Thoracic aorta (tissue), 2 donors: ENCODE results near the gene FASN. TPM values are rescaled to one million over a fixed set of nuclear protein-coding genes. Genes with fewer than 3 reads are reported as not detected.

Experiments
- ATAC-seq: fragments of 150-250 bp; one replicate; pipeline ENCODE4 v1.8.0; 2017; ENCODE audit warnings: low read depth; ENCODE audit not compliant: insufficient number of reproducible peaks, low FRiP score
- DNase-seq: peaks from one replicate; pipeline ENCODE4 v3.0.0-alpha.2; 2020; ENCODE audit warnings: low spot score
- H3K27ac ChIP-seq, 2 donors: fragments of 200-600 bp; sonication (generic); 1 replicate in 1 of 2; 2 replicates in 1 of 2; pipeline ENCODE4 v1.5.1; 2016; ENCODE audit warnings: mild to moderate bottlenecking in 2 of 2, moderate library complexity in 2 of 2
- H3K27me3 ChIP-seq: fragments of 200-600 bp; sonication (generic); replicated peaks from 2 replicates; pipeline ENCODE4 v1.6.0; 2016; ENCODE audit warnings: mild to moderate bottlenecking; ENCODE audit not compliant: insufficient read depth
- H3K36me3 ChIP-seq: fragments of 200-600 bp; sonication (generic); one replicate; pipeline ENCODE4 v1.5.1; 2016
- H3K4me1 ChIP-seq, 2 donors: fragments of 200-600 bp; sonication (generic); 1 replicate in 1 of 2; 2 replicates in 1 of 2; pipeline versions ENCODE4 v1.5.1 to v1.6.0; 2016; ENCODE audit warnings: low read depth in 2 of 2, mild to moderate bottlenecking in 1 of 2; ENCODE audit not compliant: control insufficient read depth in 1 of 2
- H3K4me3 ChIP-seq: fragments of 200-600 bp; sonication (generic); 2 replicates; pipeline ENCODE4 v1.5.1; 2016; ENCODE audit warnings: mild to moderate bottlenecking
- H3K9me3 ChIP-seq: fragments of 200-600 bp; sonication (generic); 2 replicates; pipeline ENCODE4 v1.5.1; 2016
- CTCF ChIP-seq: fragments of 200-600 bp; sonication (generic); IDR thresholded peaks from one replicate; pipeline ENCODE4 v1.5.1; 2019; ENCODE audit warnings: antibody characterized with exemption
- total RNA-seq, 2 donors: library from RNA; depleted of rRNA; stranded (reverse); fragments of >200 nt; gene quantifications; one replicate each; pipeline versions ENCODE4 v1.1.0 to v1.2.3, GENCODE V29; 2016

The FASN gene
- total RNA-seq, 2 donors from 2014 or later = 49.6 to 50.9 TPM

DNA sequence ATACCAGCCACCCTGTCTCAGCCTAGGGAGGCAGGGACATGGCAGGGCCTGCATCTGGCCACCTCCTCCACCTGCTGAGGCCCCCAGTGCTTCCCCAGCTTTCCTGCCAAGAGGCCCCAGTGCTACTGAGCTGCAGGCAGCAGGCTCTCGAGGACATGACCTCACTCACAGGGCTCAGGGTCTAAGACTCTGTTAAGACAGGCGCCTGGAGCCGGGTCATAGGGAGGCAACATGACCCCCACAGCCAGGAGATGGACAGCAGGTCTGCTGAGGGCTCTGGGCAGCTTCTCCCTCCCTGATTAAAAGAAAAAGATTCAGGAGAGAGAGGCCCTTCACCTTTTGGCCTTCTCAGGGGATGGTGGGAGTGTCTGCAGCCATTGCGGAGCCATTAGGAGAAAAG is 23.2 kb upstream of the FASN start:
- H3K9me3 ChIP-seq = no peaks in the 10 kb centered on the region
- ATAC-seq = no peak
- TF ChIP-seq CTCF = no peak
- no peak overlapping the region for H3K27ac ChIP-seq
- H3K4me3 ChIP-seq = no peak overlapping the region
- no peaks in the 10 kb centered on the region for H3K4me1 ChIP-seq
- no peak for DNase-seq
- peaks cover 3% of the 10 kb centered on the region for H3K36me3 ChIP-seq
- no peaks in the 10 kb centered on the region for H3K27me3 ChIP-seq

DNA sequence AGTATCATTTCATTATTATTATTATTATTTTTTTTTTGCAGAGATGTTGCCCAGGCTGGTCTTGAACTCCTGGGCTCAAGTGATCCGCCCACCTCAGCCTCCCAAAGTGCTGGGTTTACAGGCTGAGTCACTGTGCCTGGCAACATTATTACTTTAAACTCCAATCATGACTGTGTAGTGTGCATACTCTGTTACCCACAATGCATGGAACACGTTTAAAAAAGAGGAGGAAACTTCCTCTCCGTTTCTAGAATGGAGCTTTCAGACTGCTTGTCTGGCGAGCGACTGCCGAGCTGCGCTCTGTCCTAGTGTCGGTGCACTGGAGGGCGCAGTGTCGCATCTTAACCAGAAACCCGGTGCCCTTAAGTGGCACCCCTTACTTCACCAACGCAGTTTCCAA is 22.1 kb upstream of the FASN start:
- Histone ChIP-seq H3K9me3 (no peaks in the 10 kb centered on the region), H3K27me3 (no peaks in the 10 kb centered on the region), H3K36me3 (peaks cover 3% of the 10 kb centered on the region), H3K4me1 (no peaks in the 10 kb centered on the region), H3K4me3 (no peak overlapping the region), H3K27ac (no peak overlapping the region)
- no peak for TF ChIP-seq CTCF
- DNase-seq (no peak), ATAC-seq (no peak)

DNA sequence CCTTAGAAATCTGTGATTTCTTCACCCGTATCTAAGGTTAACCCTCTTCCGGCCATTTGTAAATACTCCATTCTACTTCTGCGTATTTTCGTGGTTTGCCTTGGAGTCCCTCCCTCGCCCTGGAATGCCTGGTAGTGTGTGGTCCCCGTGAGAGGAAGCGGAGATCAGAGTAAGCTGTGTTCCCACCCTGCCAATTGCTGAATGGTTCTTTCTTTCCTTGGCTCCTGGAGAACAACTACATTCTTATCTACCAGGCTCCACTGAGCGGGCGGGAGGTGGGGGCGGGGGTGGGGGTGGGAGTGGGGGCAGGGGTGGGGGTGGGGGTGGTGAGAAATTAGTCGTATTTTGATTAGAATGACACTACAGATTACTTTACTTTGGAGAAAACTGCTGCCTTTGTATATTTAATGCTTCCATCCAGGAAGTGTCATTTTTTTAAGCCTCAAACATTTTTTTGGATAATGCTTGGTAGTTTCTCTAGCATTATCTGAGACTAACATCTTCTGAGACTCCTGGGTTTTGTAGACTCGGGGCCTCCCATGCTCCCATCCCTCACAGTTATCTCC is 20.9 kb upstream of the FASN start:
- ATAC-seq = no peak
- no peak for TF ChIP-seq CTCF
- H3K36me3 ChIP-seq = no peaks in the 10 kb centered on the region
- H3K27me3 ChIP-seq = no peaks in the 10 kb centered on the region
- no peaks in the 10 kb centered on the region for H3K4me1 ChIP-seq
- DNase-seq = no peak
- no peaks in the 10 kb centered on the region for H3K9me3 ChIP-seq
- H3K27ac ChIP-seq = no peak overlapping the region
- no peak overlapping the region for H3K4me3 ChIP-seq

DNA sequence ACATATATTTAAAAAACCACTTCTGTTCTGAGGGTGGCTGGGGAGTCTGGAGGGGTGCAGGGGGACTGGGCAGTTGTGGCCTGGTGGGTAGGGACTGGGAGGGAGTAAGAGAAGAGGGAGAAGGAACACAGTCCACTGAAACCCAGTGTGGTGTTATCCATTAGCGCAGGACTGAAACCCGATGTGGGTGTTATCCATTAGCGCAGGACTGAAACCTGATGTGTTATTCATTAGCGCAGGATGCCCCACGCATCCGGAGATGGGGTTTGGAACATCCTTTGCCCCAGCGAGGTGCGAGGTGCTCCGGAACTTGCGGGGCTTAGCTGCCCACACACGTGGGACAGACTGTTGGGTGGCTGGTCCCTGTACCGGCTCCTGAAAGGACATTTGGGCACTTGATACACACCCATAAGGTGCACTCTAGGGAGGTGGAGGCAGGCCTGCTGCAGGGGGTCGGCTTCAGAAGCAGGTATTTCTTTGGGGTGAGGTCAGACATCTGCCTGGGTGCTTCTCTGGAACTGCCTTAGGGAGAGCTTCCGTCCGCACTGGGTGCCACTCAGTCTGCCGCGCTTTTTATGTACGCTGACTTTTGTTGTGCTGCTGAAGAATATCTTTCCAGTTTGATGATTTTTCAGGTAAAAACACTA is 20.3 kb upstream of the FASN start:
- ATAC-seq = no peak

More for the DNA sequence above, 20.3 kb upstream of the FASN start:
- Histone ChIP-seq H3K4me1 (no peaks in the 10 kb centered on the region), H3K4me3 (no peak overlapping the region), H3K27me3 (no peaks in the 10 kb centered on the region), H3K36me3 (no peaks in the 10 kb centered on the region), H3K9me3 (no peaks in the 10 kb centered on the region), H3K27ac (no peak overlapping the region)
- no peak for TF ChIP-seq CTCF
- no peak for DNase-seq
